ENCODE results near the gene DYNAP. TPM values are rescaled to one million over a fixed set of nuclear protein-coding genes. Genes with fewer than 3 reads are reported as not detected.

Gene DYNAP
- total and polyA plus RNA-seq, 10 of the 15 experiments (the other 5 are each of a cell fraction or from before 2014, with no cell fraction given), result not detected

- WGBS (ENCODE audit: insufficient coverage, insufficient replicate concordance, low lambda C conversion rate, missing lambda C conversion rate), result 12% methylated on average over 6 of the region's 6 CpGs
- H3K4me1 ChIP-seq (ENCODE audit: control insufficient read depth, insufficient read depth, low read length), result no peaks in the 10 kb centered on the region
- no peaks in the 10 kb centered on the region for H3K79me2 ChIP-seq (ENCODE audit: control insufficient read depth, insufficient read depth, low read length)
- in situ Hi-C loops (cut with MboI), result no loop called here
- H4K20me1 ChIP-seq (ENCODE audit: control insufficient read depth, insufficient read depth), result no peaks in the 10 kb centered on the region
- ChIA-PET POLR2A (no interaction called here), CTCF (no interaction called here), RAD21 (ENCODE audit: unreplicated experiment) (no interaction called here), SMC1A (ENCODE audit: uncharacterized antibody, unreplicated experiment) (no interaction called here)
- no TSS peak for BruUV-seq (replicated peaks)
- DNase-seq (ENCODE audit: low read depth, low spot score) (no peak), ATAC-seq (no peak), FAIRE-seq (no peak)
- no peak overlapping the region for H3K27ac ChIP-seq (ENCODE audit: control insufficient read depth, insufficient read depth)
- no peaks in the 10 kb centered on the region for H3K36me3 ChIP-seq (ENCODE audit: control insufficient read depth in 2 of 2, insufficient read depth in 2 of 2, low read length in 1 of 2)
- intact Hi-C loops (cut with micrococcal nuclease; ENCODE audit: unreplicated experiment), result no loop called here
- TF ChIP-seq CBFB (IDR thresholded peaks at IDR 0.05; ENCODE audit: low read depth), result no peak
- TF ChIP-seq MTA2 (IDR thresholded peaks at IDR 0.05; ENCODE audit: low read depth), result no peak
- no peak for TF ChIP-seq ESRRA (IDR thresholded peaks at IDR 0.05; ENCODE audit: low read length)
- no peak for TF ChIP-seq HDGF (IDR thresholded peaks at IDR 0.05)
- no peak for TF ChIP-seq EED (IDR thresholded peaks at IDR 0.05; ENCODE audit: low read depth)
- TF ChIP-seq EP300 (IDR thresholded peaks at IDR 0.05; ENCODE audit: borderline replicate concordance in 1 of 2, control insufficient read depth in 1 of 2, low read depth in 2 of 2, low read length in 2 of 2), result no peak
- TF ChIP-seq, protein P1, sequence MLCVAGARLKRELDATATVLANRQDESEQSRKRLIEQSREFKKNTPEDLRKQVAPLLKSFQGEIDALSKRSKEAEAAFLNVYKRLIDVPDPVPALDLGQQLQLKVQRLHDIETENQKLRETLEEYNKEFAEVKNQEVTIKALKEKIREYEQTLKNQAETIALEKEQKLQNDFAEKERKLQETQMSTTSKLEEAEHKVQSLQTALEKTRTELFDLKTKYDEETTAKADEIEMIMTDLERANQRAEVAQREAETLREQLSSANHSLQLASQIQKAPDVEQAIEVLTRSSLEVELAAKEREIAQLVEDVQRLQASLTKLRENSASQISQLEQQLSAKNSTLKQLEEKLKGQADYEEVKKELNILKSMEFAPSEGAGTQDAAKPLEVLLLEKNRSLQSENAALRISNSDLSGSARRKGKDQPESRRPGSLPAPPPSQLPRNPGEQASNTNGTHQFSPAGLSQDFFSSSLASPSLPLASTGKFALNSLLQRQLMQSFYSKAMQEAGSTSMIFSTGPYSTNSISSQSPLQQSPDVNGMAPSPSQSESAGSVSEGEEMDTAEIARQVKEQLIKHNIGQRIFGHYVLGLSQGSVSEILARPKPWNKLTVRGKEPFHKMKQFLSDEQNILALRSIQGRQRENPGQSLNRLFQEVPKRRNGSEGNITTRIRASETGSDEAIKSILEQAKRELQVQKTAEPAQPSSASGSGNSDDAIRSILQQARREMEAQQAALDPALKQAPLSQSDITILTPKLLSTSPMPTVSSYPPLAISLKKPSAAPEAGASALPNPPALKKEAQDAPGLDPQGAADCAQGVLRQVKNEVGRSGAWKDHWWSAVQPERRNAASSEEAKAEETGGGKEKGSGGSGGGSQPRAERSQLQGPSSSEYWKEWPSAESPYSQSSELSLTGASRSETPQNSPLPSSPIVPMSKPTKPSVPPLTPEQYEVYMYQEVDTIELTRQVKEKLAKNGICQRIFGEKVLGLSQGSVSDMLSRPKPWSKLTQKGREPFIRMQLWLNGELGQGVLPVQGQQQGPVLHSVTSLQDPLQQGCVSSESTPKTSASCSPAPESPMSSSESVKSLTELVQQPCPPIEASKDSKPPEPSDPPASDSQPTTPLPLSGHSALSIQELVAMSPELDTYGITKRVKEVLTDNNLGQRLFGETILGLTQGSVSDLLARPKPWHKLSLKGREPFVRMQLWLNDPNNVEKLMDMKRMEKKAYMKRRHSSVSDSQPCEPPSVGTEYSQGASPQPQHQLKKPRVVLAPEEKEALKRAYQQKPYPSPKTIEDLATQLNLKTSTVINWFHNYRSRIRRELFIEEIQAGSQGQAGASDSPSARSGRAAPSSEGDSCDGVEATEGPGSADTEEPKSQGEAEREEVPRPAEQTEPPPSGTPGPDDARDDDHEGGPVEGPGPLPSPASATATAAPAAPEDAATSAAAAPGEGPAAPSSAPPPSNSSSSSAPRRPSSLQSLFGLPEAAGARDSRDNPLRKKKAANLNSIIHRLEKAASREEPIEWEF (IDR thresholded peaks at IDR 0.05; ENCODE audit: insufficient replicate concordance, low read depth, low read length), result no peak
- TF ChIP-seq SMAD5 (IDR thresholded peaks at IDR 0.05; ENCODE audit: low read depth), result no peak
- no peak for TF ChIP-seq IRF4 (IDR thresholded peaks at IDR 0.05; ENCODE audit: low read depth, low read length)
- TF ChIP-seq ETV6 (conservative IDR thresholded peaks at IDR 0.05 in 1 of 2, IDR thresholded peaks at IDR 0.05 in 1 of 2; ENCODE audit: borderline replicate concordance in 1 of 2, low read depth in 1 of 2), result no peak
- TF ChIP-seq KLF5 (IDR thresholded peaks at IDR 0.05; ENCODE audit: partially characterized antibody), result no peak
- no peak for TF ChIP-seq ZNF217 (IDR thresholded peaks at IDR 0.05)
- H3K9me3 ChIP-seq (replicated peaks; ENCODE audit: control insufficient read depth, insufficient read depth, low read length), result no peaks in the 10 kb centered on the region
- no peak overlapping the region for H3K4me3 ChIP-seq
- no peaks in the 10 kb centered on the region for H3K27me3 ChIP-seq (replicated peaks in 1 of 2; ENCODE audit: control insufficient read depth in 2 of 2, insufficient read depth in 2 of 2, low read length in 1 of 2)
- no peak overlapping the region for H3K9ac ChIP-seq (ENCODE audit: control insufficient read depth, insufficient read depth, low read length)
- no peak overlapping the region for H2AFZ ChIP-seq (ENCODE audit: control insufficient read depth, low read depth, low read length)
- no peak overlapping the region for H3K4me2 ChIP-seq (ENCODE audit: control insufficient read depth, insufficient read depth)
These were observed 5.3 kb upstream of the DYNAP start for GRCh38 chr18:54585743-54586142.
